ENCODE measurements around the gene APBA1. TPM values are rescaled to one million over a fixed set of nuclear protein-coding genes. Genes with fewer than 3 reads are reported as not detected.

Gene APBA1
- total and polyA plus RNA-seq, 7 donors, result 0.23 to 4.2 (median 0.81) TPM

- Histone ChIP-seq H3K27ac (no peak overlapping the region), H3K27me3 (ENCODE audit: insufficient read depth in 3 of 3, low read length in 2 of 3) (no peaks in the 10 kb centered on the region), H3K4me3 (no peak overlapping the region), H3K9me3 (no peaks in the 10 kb centered on the region), H3K4me1 (peaks cover 14% of the 10 kb centered on the region), H3K36me3 (ENCODE audit: insufficient read depth in 1 of 2, low read depth in 1 of 2) (no peaks in the 10 kb centered on the region)
- WGBS, 3 donors, result 60 to 73% (median 65%) methylated on average over 3 of the region's 3 CpGs
- intact Hi-C loops (cut with DNase I), result no loop called here
- ATAC-seq, result no peak
- no peak for DNase-seq
- TF ChIP-seq, protein P1, sequence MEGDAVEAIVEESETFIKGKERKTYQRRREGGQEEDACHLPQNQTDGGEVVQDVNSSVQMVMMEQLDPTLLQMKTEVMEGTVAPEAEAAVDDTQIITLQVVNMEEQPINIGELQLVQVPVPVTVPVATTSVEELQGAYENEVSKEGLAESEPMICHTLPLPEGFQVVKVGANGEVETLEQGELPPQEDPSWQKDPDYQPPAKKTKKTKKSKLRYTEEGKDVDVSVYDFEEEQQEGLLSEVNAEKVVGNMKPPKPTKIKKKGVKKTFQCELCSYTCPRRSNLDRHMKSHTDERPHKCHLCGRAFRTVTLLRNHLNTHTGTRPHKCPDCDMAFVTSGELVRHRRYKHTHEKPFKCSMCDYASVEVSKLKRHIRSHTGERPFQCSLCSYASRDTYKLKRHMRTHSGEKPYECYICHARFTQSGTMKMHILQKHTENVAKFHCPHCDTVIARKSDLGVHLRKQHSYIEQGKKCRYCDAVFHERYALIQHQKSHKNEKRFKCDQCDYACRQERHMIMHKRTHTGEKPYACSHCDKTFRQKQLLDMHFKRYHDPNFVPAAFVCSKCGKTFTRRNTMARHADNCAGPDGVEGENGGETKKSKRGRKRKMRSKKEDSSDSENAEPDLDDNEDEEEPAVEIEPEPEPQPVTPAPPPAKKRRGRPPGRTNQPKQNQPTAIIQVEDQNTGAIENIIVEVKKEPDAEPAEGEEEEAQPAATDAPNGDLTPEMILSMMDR (IDR thresholded peaks at IDR 0.05), result no peak
These were observed 185.7 kb downstream of the APBA1 start for GRCh38 chr9:69486498-69486897.

DNA sequence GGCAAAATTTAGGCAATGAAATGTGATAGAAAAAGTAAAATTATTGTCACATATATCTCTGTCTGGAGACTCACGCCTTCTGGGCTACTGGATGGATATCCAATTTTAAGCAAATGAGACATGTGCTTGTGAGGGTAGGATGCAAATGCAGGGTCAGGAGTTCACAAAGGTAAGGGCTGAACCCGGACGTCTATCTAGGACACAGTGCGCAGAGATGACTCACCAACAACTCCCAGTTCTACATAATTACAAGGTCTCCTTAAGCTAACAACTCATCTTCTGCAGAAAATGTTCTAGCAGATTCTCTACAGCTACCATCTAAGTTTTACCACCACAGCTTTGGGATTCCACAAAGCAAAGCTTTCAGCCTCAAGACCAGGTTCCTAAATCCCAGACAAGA is 186.7 kb downstream of the APBA1 start:
- TF ChIP-seq, protein P1 (IDR thresholded peaks at IDR 0.05), result no peak
- intact Hi-C loops (cut with DNase I), result no loop called here
- WGBS, 3 donors, result 62 to 75% (median 67%) methylated on average over 4 of the region's 4 CpGs

DNA sequence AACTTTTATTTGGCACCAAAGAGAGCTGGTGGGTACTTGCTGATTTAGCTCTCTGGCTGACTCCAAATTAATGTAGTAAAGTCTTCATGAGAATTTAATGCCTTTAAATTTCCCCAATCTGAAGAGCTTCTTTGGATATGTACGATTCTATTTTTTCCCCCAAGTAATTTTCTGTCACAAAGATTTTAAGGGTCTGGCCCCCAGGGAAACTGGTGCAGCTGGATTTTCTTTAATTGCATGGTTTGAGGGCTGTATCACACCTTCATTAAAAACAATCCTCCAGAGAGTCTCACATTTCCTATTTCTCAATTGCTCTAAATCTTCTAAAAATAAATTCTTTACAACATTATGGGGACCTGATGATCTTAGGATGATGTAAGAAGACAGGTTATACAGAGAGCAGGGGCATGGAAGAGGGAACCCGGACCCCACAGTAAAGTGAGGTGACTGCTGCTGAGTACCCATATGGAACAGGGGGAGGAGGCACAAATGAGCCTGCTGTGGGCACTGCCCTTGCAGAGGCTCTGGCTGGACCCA is 188.2 kb downstream of the APBA1 start:
- H3K4me3 ChIP-seq, result no peak overlapping the region
- peak in 3 of 4 donors; percentile 32 to 74 (median 47) for ATAC-seq
- intact Hi-C loops (cut with DNase I), result no loop called here
- H3K27ac ChIP-seq, result no peak overlapping the region
- TF ChIP-seq, protein P1 (IDR thresholded peaks at IDR 0.05), result no peak
- no peaks in the 10 kb centered on the region for H3K9me3 ChIP-seq
- no peak for DNase-seq
- H3K4me1 ChIP-seq, result peaks cover 14% of the 10 kb centered on the region
- WGBS, 3 donors, result 40 to 52% (median 46%) methylated on average over 2 of the region's 2 CpGs
- no peaks in the 10 kb centered on the region for H3K36me3 ChIP-seq (ENCODE audit: insufficient read depth in 1 of 2, low read depth in 1 of 2)
- no peaks in the 10 kb centered on the region for H3K27me3 ChIP-seq (ENCODE audit: insufficient read depth in 3 of 3, low read length in 2 of 3)

More for the DNA sequence above, 186.7 kb downstream of the APBA1 start:
- ATAC-seq (no peak), DNase-seq (no peak)
- Histone ChIP-seq H3K27me3 (ENCODE audit: insufficient read depth in 3 of 3, low read length in 2 of 3) (no peaks in the 10 kb centered on the region), H3K9me3 (no peaks in the 10 kb centered on the region), H3K4me3 (no peak overlapping the region), H3K27ac (no peak overlapping the region), H3K36me3 (ENCODE audit: insufficient read depth in 1 of 2, low read depth in 1 of 2) (no peaks in the 10 kb centered on the region), H3K4me1 (peaks cover 14% of the 10 kb centered on the region)

GRCh38 chr9:69476797-69477196 is 195.4 kb downstream of the APBA1 start:
- 81 to 84% (median 81%) methylated on average over 7 of the region's 7 CpGs for WGBS, 3 donors
- intact Hi-C loops (cut with DNase I), result no loop called here

More at GRCh38 chr9:69476797-69477196, 195.4 kb downstream of the APBA1 start:
- H3K36me3 ChIP-seq (ENCODE audit: insufficient read depth in 1 of 2, low read depth in 1 of 2), result no peaks in the 10 kb centered on the region
- TF ChIP-seq, protein P1 (IDR thresholded peaks at IDR 0.05), result no peak
- no peak overlapping the region for H3K4me3 ChIP-seq
- DNase-seq, result no peak
- H3K27me3 ChIP-seq (ENCODE audit: insufficient read depth in 3 of 3, low read length in 2 of 3), result no peaks in the 10 kb centered on the region
- no peak overlapping the region for H3K27ac ChIP-seq
- no peak for ATAC-seq
- no peaks in the 10 kb centered on the region for H3K9me3 ChIP-seq
- no peaks in the 10 kb centered on the region for H3K4me1 ChIP-seq

Measured in psoas muscle (tissue), 8 donors.